ENCODE results near the gene SRBD1.

Gene SRBD1

DNA sequence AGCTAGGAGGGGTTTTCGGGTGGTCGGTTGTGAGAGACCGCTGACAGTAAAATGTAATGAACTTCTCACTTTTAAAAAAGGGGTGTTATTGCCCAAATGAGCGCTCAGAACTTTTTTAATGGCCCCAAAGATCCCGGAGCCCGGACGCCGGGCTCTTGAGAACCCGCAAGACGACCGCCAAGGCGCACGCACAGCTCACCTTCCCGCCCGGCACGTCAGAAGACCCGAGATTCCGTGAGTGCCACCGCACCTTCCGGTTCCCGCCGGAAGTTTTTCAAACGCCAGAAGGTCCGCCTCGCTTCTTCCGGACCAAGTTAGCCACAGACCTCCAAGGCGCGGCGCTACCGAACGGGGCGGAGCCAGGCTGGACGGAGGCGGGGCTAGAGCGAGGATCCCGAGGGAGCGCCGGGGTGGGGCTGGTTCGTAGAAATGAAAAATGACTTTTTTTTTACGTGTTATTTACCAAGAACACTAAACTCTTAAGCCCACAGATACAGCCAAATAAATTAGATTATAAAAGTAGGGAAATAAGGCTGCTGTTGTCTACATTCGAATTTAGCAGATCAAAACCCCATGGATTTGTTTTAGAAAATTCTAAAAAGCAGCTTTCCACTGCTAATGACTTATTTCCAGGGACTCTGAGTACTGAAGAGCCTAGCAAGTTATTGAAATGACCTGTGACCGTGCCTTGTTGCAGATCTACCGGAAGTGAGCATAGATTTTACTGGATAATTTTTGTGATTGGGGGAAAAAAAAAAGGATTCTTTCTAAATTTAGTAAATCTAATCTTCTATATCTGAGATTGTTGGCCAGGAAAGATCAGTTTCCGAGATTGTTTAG is at the start of gene SRBD1:
Gene SRBD1, minus strand, starts transcription at position 248 of the 840 bp plus-strand sequence. CDS start 5,826 bp downstream, outside the sequence.
- DNase-seq = peak; percentile 48 to 92 (median 86)

- no peak for DNase-seq
Measured at GRCh38 chr2:45654250-45654649, 43.2 kb upstream of the SRBD1 start.

GRCh38 chr2:45653122-45653913 is 42.3 kb upstream of the SRBD1 start:
- DNase-seq = no peak

DNA sequence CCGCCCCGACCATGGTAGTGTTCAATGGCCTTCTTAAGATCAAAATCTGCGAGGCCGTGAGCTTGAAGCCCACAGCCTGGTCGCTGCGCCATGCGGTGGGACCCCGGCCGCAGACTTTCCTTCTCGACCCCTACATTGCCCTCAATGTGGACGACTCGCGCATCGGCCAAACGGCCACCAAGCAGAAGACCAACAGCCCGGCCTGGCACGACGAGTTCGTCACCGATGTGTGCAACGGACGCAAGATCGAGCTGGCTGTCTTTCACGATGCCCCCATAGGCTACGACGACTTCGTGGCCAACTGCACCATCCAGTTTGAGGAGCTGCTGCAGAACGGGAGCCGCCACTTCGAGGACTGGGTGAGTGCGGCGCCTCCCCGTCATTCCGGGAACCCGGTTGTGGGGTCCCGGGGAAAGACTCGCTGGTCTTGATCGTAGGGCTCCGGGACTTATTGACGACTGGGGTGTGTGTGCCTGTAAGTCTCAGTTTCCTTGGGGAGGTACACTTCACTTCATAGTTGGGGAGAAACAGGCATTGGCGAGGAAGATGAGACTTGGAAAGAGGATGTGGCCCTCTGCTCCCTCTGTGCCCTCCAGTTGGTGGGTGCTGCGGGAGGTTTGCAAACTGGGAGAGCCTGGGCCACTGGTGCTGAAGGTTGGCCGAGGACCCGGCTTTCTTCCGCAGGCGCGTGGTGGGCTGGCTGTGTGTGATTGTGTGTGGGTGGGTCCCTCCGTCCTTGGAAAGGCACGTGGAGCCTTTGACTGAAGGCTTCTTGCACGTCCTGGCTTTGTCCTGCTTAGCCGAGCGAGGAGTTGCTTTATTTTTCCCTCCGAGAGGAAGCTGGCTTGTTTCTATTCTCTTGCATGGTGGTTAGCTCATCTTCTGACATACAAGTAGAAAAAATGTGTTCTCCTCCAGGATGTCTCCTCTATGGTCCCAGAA is 41.3 kb upstream of the SRBD1 start:
- DNase-seq = peak in 9 of 14 donors; percentile 13 to 63 (median 33)

GRCh38 chr2:45651415-45652089 is 40.5 kb upstream of the SRBD1 start, which contains the start of gene PRKCE:
TSS of gene PRKCE (plus strand) at chr2:45651675.
- DNase-seq = peak in 12 of 14 donors; percentile 22 to 78 (median 68)

DNA sequence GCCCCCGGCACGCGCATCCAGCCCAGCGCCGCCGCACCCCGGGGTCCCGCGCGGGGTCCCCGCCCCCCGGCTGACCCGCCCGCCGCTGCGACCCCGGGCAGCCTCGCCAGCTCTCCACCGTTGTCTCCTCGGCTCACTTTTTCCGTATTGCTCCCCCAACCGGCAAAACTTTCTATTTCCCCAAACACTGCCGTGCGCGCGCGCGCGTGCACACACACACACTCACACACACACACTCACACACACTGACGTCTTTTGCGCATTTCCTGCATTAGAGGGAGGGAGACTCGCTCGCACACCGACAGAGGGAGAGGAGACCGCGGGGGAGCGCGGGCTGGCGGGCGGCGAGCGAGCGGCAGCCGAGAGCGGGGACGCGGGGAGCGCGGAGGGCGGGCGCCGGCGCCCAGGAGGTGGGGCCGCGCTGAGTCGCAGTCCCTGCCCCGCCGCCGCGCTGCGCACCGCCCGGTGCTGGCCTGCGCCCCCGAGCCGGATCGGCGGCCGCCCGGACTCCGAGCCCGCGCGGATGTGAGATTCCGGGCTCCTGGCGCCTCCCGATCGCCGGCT is 39.9 kb upstream of the SRBD1 start:
- DNase-seq = peak; percentile 43 to 94 (median 88)

GRCh38 chr2:45649858-45650811 is 39.1 kb upstream of the SRBD1 start:
- peak in 12 of 14 donors; percentile 55 to 85 (median 74) for DNase-seq

- peak in 2 of 14 donors; percentile 42 to 56 for DNase-seq
Measured at GRCh38 chr2:45649462-45649857, 38.4 kb upstream of the SRBD1 start.

DNA sequence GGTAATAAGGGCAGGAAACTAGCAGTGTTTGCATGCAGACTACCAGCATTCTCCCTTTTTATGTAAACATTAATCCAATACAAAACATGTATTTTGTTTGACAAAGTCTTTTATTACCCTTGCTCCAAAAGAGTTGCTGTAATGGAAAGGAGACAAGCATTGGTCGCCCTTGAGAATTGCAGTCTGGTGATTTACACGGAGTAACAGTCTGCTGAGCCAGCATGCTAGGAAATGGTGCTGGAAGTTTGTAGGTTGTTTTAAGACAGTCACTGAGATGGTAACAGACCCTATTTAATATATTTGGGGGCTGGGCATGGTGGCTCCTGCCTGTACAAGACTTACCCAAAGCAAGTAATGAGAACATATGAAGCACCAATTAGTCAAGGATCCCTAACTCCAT is 37.6 kb upstream of the SRBD1 start:
- DNase-seq = no peak

- DNase-seq = no peak
Measured at GRCh38 chr2:45647986-45648520, 37.0 kb upstream of the SRBD1 start.

GRCh38 chr2:45647356-45647755 is 36.3 kb upstream of the SRBD1 start:
- DNase-seq = no peak

GRCh38 chr2:45646289-45646688 is 35.2 kb upstream of the SRBD1 start:
- DNase-seq = no peak

DNA sequence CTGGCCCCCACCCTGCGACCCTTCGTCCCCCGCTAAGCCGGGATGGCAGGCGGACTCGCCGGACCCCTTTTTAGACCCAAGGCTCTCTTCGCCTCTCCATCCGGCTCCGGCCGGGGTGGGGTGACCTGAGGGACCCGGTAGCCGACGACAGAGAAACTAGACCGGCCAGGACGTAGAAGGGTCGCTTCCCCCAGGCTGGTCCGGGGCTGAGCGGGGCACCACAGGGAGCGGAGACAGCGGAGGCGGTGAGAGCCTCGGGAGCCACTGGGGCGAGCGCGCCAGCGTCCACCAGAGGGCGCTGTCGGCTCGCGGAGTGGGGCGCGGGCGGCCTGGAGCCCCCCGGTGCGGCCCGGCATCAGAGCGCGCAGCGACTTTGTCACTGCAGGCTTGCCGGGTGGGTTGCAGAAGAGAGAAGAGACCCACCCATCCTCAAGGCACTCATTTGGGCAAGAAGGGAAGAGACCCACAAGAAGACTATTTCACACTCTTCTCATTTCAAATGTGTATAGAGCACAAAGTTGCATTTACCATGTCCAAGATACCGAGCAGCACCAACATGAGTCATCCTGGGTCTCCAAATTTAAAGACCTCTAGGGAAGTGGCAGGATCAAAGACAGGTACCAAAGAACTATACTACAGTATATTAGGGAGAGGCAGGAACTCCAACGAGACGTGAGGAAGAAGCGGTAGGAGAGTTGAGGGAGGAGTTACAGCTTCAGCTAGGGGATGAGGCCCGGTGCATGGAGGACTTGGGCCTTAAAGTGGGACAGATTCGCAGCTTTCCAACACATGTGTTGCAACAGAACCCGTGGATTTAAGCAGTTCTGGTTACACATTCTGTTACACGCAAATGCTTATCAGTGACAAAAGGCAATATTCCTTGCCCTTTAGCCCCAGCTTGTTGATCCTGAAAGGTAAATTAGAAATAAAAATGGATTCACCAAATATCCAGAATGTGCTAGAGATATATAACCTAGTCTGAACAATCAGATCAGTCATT is 32.8 kb upstream of the SRBD1 start:
- DNase-seq = peak in 11 of 14 donors; percentile 8 to 76 (median 32)

GRCh38 chr2:45643095-45643494 is 32.0 kb upstream of the SRBD1 start:
- DNase-seq = no peak

- DNase-seq = no peak
Measured at GRCh38 chr2:45640576-45640975, 29.5 kb upstream of the SRBD1 start.

GRCh38 chr2:45637440-45637839 is 26.4 kb upstream of the SRBD1 start:
- DNase-seq = no peak

DNA sequence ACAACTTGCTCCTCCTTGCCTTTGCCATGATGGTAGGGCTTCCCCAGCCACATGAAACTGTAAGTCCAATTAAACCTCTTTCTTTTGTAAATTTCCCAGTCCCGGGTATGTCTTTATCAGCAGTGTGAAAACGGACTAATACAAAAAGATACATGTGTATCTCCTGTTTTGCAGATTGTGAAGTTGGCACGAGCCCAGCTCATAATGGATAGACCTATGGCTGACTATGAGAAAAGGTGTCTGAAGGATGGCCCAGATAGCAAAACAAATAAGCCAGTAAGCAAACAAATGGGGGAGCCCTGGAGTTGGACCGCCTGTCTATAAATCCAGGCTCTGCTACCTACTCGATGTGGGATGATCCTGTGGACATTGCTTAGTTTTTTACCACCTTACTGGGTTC is 24.9 kb upstream of the SRBD1 start:
- DNase-seq = no peak

DNA sequence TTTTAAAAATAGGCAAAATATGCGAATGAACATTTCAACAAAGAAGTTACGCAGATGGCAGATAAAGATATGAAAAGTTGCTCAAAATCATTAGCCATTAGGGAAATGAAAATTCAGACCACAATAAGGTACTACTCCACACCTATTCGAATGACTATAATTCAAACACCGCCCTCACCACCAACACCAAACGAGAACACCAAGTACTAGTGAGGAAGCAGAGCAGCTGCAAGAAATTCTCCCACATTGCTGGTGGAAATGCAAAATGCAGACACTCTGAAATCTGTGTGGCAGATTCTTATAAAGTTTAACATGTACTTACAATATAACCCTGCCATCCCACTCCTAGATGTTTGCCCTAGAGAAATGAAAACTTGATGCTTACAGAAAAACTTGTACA is 23.2 kb upstream of the SRBD1 start:
- DNase-seq = no peak

All from C1 segment of cervical spinal cord (tissue), 14 donors.